T-cell (primary cell): ENCODE results near the gene COBL. TPM values are rescaled to one million over a fixed set of nuclear protein-coding genes. Genes with fewer than 3 reads are reported as not detected.

Experiments used
- ATAC-seq, 4 experiments: fragments of 200-7000 bp in 3 of 4; fragments of 150-1000 bp in 1 of 4; cut with Tn5 transposase; replicated peaks in 1 of 4; 1 replicate in 3 of 4; 2 replicates in 1 of 4; pipeline ENCODE4 v1.10.0; 2021; ENCODE audit warnings: moderate library complexity in 3 of 4, mild to moderate bottlenecking in 2 of 4, moderate number of reproducible peaks in 1 of 4
- CTCF ChIA-PET, 2 donors: fragments of 300-600 bp; sonication (Branson Sonifier 250); formaldehyde crosslinking; loops; one replicate each; lab custom pipeline; 2022; ENCODE audit warnings: antibody characterized with exemption in 2 of 2; lab: Charles Lee
- POLR2A ChIA-PET, 2 donors: fragments of 300-600 bp; sonication (Branson Sonifier 250); formaldehyde crosslinking; loops; one replicate each; lab custom pipeline; 2022; ENCODE audit warnings: antibody characterized with exemption in 2 of 2; lab: Charles Lee
- DNase-seq, 35 experiments: peaks; one replicate each; pipeline versions ENCODE4 v3.0.0 to v3.0.0-alpha.2; 2013 to 2023
- H3K27ac ChIP-seq: one replicate; pipeline ENCODE4 v1.5.1; 2013; ENCODE audit warnings: low read length
- H3K27me3 ChIP-seq, 2 experiments: replicated peaks in 1 of 2; 1 replicate in 1 of 2; 2 replicates in 1 of 2; pipeline versions ENCODE4 v1.6.1 to v1.7.0; 2013; ENCODE audit warnings: low read length in 1 of 2, mixed read lengths in 1 of 2; ENCODE audit not compliant: control insufficient read depth in 2 of 2, insufficient read depth in 2 of 2; ENCODE audit errors: extremely low read depth in 1 of 2
- H3K36me3 ChIP-seq, 2 donors: 1 replicate in 1 of 2; 2 replicates in 1 of 2; pipeline versions ENCODE4 v1.6.1 to v1.7.0; 2013; ENCODE audit warnings: low read length in 1 of 2; ENCODE audit not compliant: control insufficient read depth in 2 of 2, insufficient read depth in 1 of 2; ENCODE audit errors: extremely low read depth in 1 of 2
- H3K4me1 ChIP-seq, 2 experiments: 1 replicate in 1 of 2; 2 replicates in 1 of 2; pipeline versions ENCODE4 v1.6.1 to v1.7.0; 2013; ENCODE audit warnings: low read length in 2 of 2, mixed read lengths in 1 of 2; ENCODE audit not compliant: insufficient read depth in 2 of 2, control insufficient read depth in 1 of 2; ENCODE audit errors: extremely low read depth in 1 of 2
- H3K4me3 ChIP-seq, 2 donors: 1 replicate in 1 of 2; 2 replicates in 1 of 2; pipeline versions ENCODE4 v1.5.1 to v1.7.0; 2013; ENCODE audit warnings: mild to moderate bottlenecking in 2 of 2, low read length in 1 of 2, moderate library complexity in 1 of 2; ENCODE audit not compliant: control insufficient read depth in 1 of 2; ENCODE audit errors: extremely low read depth in 1 of 2
- H3K9me3 ChIP-seq: 2 replicates; pipeline ENCODE4 v1.7.0; 2013
- H3K27ac Mint-ChIP-seq, 2 donors: one replicate each; pipeline ENCODE4 v1.8.0; 2020 to 2021; ENCODE audit warnings: mild to moderate bottlenecking in 2 of 2, mixed read lengths in 2 of 2
- H3K27me3 Mint-ChIP-seq, 2 donors: one replicate each; pipeline ENCODE4 v1.8.0; 2021 to 2022; ENCODE audit warnings: mixed read lengths in 2 of 2
- H3K36me3 Mint-ChIP-seq: one replicate; pipeline ENCODE4 v1.8.0; 2021; ENCODE audit warnings: mixed read lengths
- H3K4me1 Mint-ChIP-seq, 3 donors: one replicate each; pipeline ENCODE4 v1.8.0; 2020 to 2022; ENCODE audit warnings: mixed read lengths in 3 of 3, mild to moderate bottlenecking in 1 of 3
- H3K4me3 Mint-ChIP-seq, 3 donors: one replicate each; pipeline ENCODE4 v1.8.0; 2020 to 2022; ENCODE audit warnings: mild to moderate bottlenecking in 3 of 3, mixed read lengths in 3 of 3, moderate library complexity in 3 of 3
- H3K9me3 Mint-ChIP-seq, 3 donors: one replicate each; pipeline ENCODE4 v1.8.0; 2020 to 2022; ENCODE audit warnings: mixed read lengths in 3 of 3
- WGBS: methylation state at CpG from one replicate; pipeline ENCODE4 v1.1.5; 2013; ENCODE audit warnings: missing lambda C conversion rate; ENCODE audit not compliant: insufficient coverage; 5-methylcytosine and 5-hydroxymethylcytosine counted together
- total RNA-seq, 35 experiments: library from RNA in 6 of 35; stranded (reverse) in 6 of 35; fragments of 120-200 nt in 1 of 35; gene quantifications; one replicate each; pipeline versions ENCODE4 v1.2.1 to v1.2.4 and lab custom pipeline; 2013 to 2026

COBL gene
- total RNA-seq, 5 donors from 2014 or later (not counting 1 experiment from before 2014, with no cell fraction given): 0.07 to 0.26 (median 0.17) TPM; not detected in 1

DNA sequence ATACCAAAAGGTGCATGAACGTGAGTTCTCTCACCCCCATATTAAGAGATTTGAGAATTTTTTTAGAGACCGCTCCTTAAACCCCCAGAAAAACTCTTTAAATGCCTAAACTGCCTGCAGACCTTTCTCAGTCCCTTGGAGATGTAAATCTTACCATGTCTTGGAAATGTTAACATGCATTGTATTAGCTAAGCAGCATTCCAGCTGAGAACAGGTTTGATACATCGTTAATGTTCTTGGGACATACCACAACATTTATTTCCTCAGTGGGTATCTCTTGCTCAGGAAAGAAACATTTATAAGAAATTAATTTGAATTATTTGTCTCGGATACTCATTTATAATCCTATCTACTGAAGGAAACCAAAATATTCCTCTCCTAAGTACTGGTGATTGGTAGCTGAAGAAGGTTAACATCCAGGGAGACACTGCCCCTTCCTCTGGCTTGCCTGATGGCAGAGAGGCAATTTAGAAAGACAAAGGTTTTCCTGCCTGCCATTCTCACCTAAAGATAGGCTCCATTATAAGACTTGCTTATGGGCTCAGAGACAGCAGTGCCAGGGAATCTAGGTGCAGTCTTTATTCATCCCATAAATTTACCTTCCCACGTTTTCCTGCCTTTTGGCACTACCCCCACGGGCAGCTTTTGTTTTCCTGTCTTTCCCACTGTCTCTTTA is 141.2 kb downstream of the COBL start:
- Histone ChIP-seq H3K4me3 (no peak overlapping the region), H3K9me3 (no peaks in the 10 kb centered on the region), H3K27ac (no peak overlapping the region), H3K36me3 (no peaks in the 10 kb centered on the region), H3K4me1 (no peaks in the 10 kb centered on the region), H3K27me3 (peaks cover 2 to 5% of the 10 kb centered on the region in 2 experiments)
- Mint-ChIP-seq H3K27ac (no peak overlapping the region), H3K4me1 (no peaks in the 10 kb centered on the region), H3K27me3 (peaks cover 8 to 13% of the 10 kb centered on the region in 2 donors), H3K36me3 (no peaks in the 10 kb centered on the region), H3K9me3 (no peaks in the 10 kb centered on the region), H3K4me3 (no peak overlapping the region)
- CTCF ChIA-PET: interaction anchor here in 1 of 2 donors (0.5 kb wide), 1 partner anchor 19 kb away, joined by 4 read pairs; no protein-coding TSS in a partner anchor
- WGBS: 10% methylated on average over 2 of the region's 6 CpGs
- DNase-seq (no peak), ATAC-seq (no peak)
- POLR2A ChIA-PET: no interaction called here

DNA sequence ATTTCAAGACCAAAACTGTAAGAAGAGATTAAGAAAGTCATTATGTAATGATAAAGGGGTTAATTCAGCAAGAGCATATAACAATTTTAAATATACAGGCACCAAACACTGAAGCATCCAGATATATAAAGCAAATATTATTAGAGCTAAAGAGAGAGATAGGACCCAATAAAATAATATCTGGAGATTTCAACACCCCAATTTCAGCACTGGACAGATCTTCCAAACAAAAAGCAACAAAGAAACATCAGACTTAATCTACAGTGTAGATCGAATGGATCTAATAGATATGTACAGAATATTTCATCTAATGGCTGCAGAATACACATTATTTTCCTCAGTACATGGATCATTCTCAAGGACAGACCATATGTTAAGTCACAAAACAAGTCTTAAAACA is 151.3 kb downstream of the COBL start:
- Histone ChIP-seq H3K27me3 (no peaks in the 10 kb centered on the region), H3K9me3 (no peaks in the 10 kb centered on the region), H3K36me3 (no peaks in the 10 kb centered on the region), H3K4me3 (no peak overlapping the region), H3K4me1 (peaks cover 0 to 2% of the 10 kb centered on the region in 2 experiments), H3K27ac (no peak overlapping the region)
- H3K27ac Mint-ChIP-seq: no peak overlapping the region
- no peak overlapping the region for H3K4me3 Mint-ChIP-seq
- peaks cover 4 to 7% (median 6%) of the 10 kb centered on the region in 3 donors for H3K4me1 Mint-ChIP-seq
- H3K27me3 Mint-ChIP-seq: peaks cover 15 to 18% of the 10 kb centered on the region in 2 donors
- ChIA-PET CTCF (no interaction called here), POLR2A (no interaction called here)
- DNase-seq (no peak), ATAC-seq (no peak)
- no peaks in the 10 kb centered on the region for H3K9me3 Mint-ChIP-seq
- WGBS: no CpG with 5 or more reads among the region's 1 CpG
- no peaks in the 10 kb centered on the region for H3K36me3 Mint-ChIP-seq

DNA sequence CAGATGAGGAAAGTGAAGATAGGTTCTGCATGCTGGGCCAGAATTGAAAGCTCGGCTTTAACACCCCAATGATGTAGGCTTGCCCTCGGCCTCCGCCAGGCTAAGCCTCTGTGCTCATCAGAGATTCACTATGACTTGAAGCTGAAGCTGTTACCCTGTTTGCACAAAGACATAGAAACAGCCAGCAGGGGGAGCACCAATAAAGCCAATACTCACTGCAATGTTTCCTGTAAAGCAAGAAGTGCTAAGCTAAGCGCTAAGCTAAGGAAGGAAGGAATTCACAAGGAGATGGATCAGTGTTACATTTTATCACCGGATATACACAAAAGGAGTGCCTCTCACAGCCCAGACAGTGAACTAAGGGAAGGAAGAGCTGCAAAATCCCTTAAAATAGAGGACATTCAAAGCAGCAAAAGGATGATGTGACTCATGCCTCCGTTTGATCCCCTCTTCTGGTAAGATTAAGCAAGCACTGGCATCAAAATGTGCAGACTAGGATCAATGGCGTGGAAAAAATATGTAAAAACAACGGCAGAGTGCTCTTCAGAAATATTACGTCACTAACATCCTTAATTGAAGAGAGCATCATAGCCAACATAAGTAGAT is 153.8 kb downstream of the COBL start:
- POLR2A ChIA-PET: no interaction called here
- no peaks in the 10 kb centered on the region for H3K36me3 Mint-ChIP-seq
- no peak overlapping the region for H3K4me3 Mint-ChIP-seq

DNA sequence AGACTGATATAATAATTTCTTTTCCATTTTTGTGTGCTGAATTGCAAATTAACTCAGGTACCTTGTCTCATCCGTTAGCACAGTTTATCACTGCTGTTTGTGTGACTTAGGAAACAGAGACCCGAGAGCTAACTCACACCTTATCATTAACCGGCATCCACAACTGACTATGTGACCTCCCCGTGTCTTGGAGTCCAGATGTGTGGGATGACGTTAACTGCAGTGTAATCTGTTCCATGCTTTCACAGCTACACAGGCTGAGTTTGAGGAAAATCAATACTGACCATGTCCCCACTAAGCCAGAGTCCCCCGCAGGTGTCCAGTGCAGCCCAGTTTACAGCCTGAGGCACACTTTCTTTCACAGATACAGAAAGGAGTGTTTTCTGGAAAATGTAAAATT is 154.7 kb downstream of the COBL start:
- Histone ChIP-seq H3K4me1 (peaks cover 0 to 2% of the 10 kb centered on the region in 2 experiments), H3K36me3 (no peaks in the 10 kb centered on the region), H3K27ac (no peak overlapping the region), H3K9me3 (no peaks in the 10 kb centered on the region), H3K27me3 (peaks cover 0 to 2% of the 10 kb centered on the region in 2 experiments), H3K4me3 (no peak overlapping the region)
- DNase-seq (no peak), ATAC-seq (no peak)
- peaks cover 4 to 7% (median 6%) of the 10 kb centered on the region in 3 donors for H3K4me1 Mint-ChIP-seq
- ChIA-PET CTCF (interaction anchor here (0.6 to 4.6 kb wide), 26 partner anchors 8 to 1070 kb away, joined by 3 to 71 read pairs (median 6); partner anchors contain the start of gene ZPBP (in 1 of the 2)), POLR2A (no interaction called here)
- no peaks in the 10 kb centered on the region for H3K9me3 Mint-ChIP-seq
- no peak overlapping the region for H3K27ac Mint-ChIP-seq
- H3K27me3 Mint-ChIP-seq: peaks cover 14 to 22% of the 10 kb centered on the region in 2 donors
- no peaks in the 10 kb centered on the region for H3K36me3 Mint-ChIP-seq
- 95% methylated on average over 3 of the region's 6 CpGs for WGBS
- no peak overlapping the region for H3K4me3 Mint-ChIP-seq

More for the DNA sequence above, 153.8 kb downstream of the COBL start:
- H3K9me3 ChIP-seq: no peaks in the 10 kb centered on the region
- ATAC-seq (peak; percentile 67 to 76 (median 72)), DNase-seq (peak in 34 of 35 experiments; percentile 22 to 68 (median 44))
- CTCF ChIA-PET: interaction anchor here (0.7 to 4.6 kb wide), 24 partner anchors 8 to 1094 kb away, joined by 3 to 71 read pairs (median 4); partner anchors contain the start of gene ZPBP (in 1 of the 2)
- Mint-ChIP-seq H3K9me3 (no peaks in the 10 kb centered on the region), H3K27me3 (peaks cover 14 to 22% of the 10 kb centered on the region in 2 donors), H3K27ac (no peak overlapping the region), H3K4me1 (peaks cover 4 to 7% (median 6%) of the 10 kb centered on the region in 3 donors)
- no peak overlapping the region for H3K27ac ChIP-seq
- 17% methylated on average over 4 of the region's 9 CpGs for WGBS
- H3K4me3 ChIP-seq: no peak overlapping the region
- peaks cover 0 to 2% of the 10 kb centered on the region in 2 experiments for H3K4me1 ChIP-seq
- no peaks in the 10 kb centered on the region for H3K27me3 ChIP-seq
- H3K36me3 ChIP-seq: no peaks in the 10 kb centered on the region

DNA sequence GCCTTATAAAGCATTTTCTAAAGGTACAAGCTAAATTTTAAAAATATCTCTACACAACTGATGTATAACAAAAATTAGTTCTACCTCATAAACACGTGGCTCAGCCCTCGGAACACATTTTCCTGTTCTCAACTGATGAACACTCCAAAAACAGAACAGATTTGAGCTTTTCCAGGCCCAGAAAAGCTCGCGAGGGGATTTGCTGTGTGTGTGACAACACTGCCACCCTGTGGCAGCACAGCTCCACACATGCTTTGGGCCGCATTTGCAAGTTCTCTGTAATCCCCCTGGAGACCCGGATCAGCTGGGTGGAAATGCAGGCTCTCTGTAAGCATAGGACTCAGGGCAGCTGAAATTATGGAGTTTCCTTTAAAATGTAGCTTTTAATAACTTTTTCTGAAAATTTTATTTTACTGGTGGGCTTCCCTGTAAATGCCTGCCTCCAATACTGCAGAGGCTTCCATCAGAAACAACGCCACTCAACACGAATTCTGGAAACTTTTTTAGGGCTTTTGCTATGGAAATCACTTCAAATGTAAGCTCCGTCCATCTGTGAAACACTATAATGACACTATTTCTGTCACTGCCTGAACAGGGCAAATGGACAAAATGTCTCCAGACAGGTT is 155.5 kb downstream of the COBL start:
- Histone ChIP-seq H3K36me3 (no peaks in the 10 kb centered on the region), H3K4me3 (no peak overlapping the region), H3K4me1 (peaks cover 0 to 2% of the 10 kb centered on the region in 2 experiments), H3K27me3 (peaks cover 0 to 2% of the 10 kb centered on the region in 2 experiments), H3K9me3 (no peaks in the 10 kb centered on the region), H3K27ac (no peak overlapping the region)
- POLR2A ChIA-PET: no interaction called here
- Mint-ChIP-seq H3K36me3 (no peaks in the 10 kb centered on the region), H3K4me3 (no peak overlapping the region), H3K27ac (no peak overlapping the region), H3K9me3 (no peaks in the 10 kb centered on the region), H3K4me1 (peaks cover 4 to 7% (median 6%) of the 10 kb centered on the region in 3 donors), H3K27me3 (peaks cover 14 to 22% of the 10 kb centered on the region in 2 donors)
- 33% methylated on average over 8 of the region's 9 CpGs for WGBS
- peak in 32 of 35 experiments; percentile 8 to 72 (median 37) for DNase-seq
- CTCF ChIA-PET: interaction anchor here (0.6 to 4.6 kb wide), 41 partner anchors 9 to 1331 kb away, joined by 3 to 71 read pairs (median 4); partner anchors contain the start of gene ZPBP (in 1 of the 2)
- peak in 3 of 4 experiments; percentile 53 to 68 (median 59) for ATAC-seq

DNA sequence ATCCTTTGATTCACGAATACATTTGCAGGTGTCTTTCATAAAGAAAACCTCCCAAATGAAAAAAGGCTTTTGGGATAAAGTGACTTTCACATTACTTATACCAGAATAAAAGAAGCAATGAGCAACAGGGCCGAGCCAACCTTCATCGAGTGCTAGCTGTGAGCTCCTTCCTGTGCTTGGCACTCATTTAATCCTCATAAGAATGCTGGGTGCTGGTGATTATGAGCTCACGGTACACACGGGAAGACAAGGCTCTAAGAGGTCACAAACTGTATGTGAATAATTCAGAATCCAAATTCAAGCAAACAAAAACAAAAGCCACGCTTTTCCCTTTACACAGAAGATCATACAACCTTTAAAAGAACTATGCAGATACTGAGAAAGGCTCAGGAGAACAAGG is 156.2 kb downstream of the COBL start:
- DNase-seq: no peak
- Histone ChIP-seq H3K9me3 (no peaks in the 10 kb centered on the region), H3K4me1 (peaks cover 0 to 2% of the 10 kb centered on the region in 2 experiments), H3K36me3 (no peaks in the 10 kb centered on the region), H3K4me3 (no peak overlapping the region), H3K27ac (no peak overlapping the region), H3K27me3 (peaks cover 0 to 2% of the 10 kb centered on the region in 2 experiments)
- Mint-ChIP-seq H3K4me3 (no peak overlapping the region), H3K27me3 (peaks cover 14 to 22% of the 10 kb centered on the region in 2 donors), H3K9me3 (no peaks in the 10 kb centered on the region), H3K27ac (no peak overlapping the region), H3K36me3 (no peaks in the 10 kb centered on the region), H3K4me1 (peaks cover 4 to 7% (median 6%) of the 10 kb centered on the region in 3 donors)
- CTCF ChIA-PET: interaction anchor here (0.7 to 4.6 kb wide), 32 partner anchors 8 to 1068 kb away, joined by 3 to 71 read pairs (median 4); partner anchors contain the start of gene ZPBP (in 1 of the 2)
- WGBS: 100% methylated on average over 2 of the region's 6 CpGs
- POLR2A ChIA-PET: no interaction called here
- ATAC-seq: no peak
